Heart left ventricle (tissue), 16 donors: ENCODE data around the gene EIF4G3. TPM values are rescaled to one million over a fixed set of nuclear protein-coding genes. Genes with fewer than 3 reads are reported as not detected.

ENCODE experiments used
- ATAC-seq, 4 donors: fragments of 200-7000 bp; cut with Tn5 transposase; one replicate each; pipeline ENCODE4 v1.9.1; 2020 to 2022; ENCODE audit warnings: moderate library complexity in 4 of 4, mild to moderate bottlenecking in 3 of 4, moderate number of reproducible peaks in 1 of 4
- DNase-seq, 5 donors: peaks; one replicate each; pipeline ENCODE4 v3.0.0-alpha.2; 2020
- H3K27ac ChIP-seq, 12 donors: fragments of 200-600 bp; sonication (generic) in 4 of 12; one replicate each; pipeline versions ENCODE4 v1.5.0 to v1.8.0; 2016 to 2022; ENCODE audit warnings: mild to moderate bottlenecking in 2 of 12
- H3K27me3 ChIP-seq, 9 donors: fragments of 200-600 bp; sonication (generic) in 2 of 9; one replicate each; pipeline versions ENCODE4 v1.5.1 to v1.8.0; 2016 to 2022; ENCODE audit warnings: mild to moderate bottlenecking in 3 of 9
- H3K36me3 ChIP-seq, 9 donors: fragments of 200-600 bp; sonication (generic) in 2 of 9; one replicate each; pipeline versions ENCODE4 v1.5.0 to v1.8.0; 2018 to 2022; ENCODE audit warnings: mild to moderate bottlenecking in 2 of 9
- H3K4me1 ChIP-seq, 12 donors: fragments of 200-600 bp; sonication (generic) in 4 of 12; one replicate each; pipeline versions ENCODE4 v1.5.0 to v1.8.0; 2016 to 2022; ENCODE audit warnings: mild to moderate bottlenecking in 3 of 12
- H3K4me3 ChIP-seq, 12 donors: fragments of 200-600 bp; sonication (generic) in 4 of 12; one replicate each; pipeline versions ENCODE4 v1.5.0 to v1.8.0; 2017 to 2022; ENCODE audit warnings: mild to moderate bottlenecking in 9 of 12, moderate library complexity in 4 of 12
- H3K9me3 ChIP-seq, 12 donors: fragments of 200-600 bp; sonication (generic) in 4 of 12; one replicate each; pipeline versions ENCODE4 v1.5.0 to v1.8.0; 2016 to 2022; ENCODE audit warnings: mild to moderate bottlenecking in 1 of 12
- POLR2A ChIP-seq, 2 donors: fragments of 450-650 bp; IDR thresholded peaks; one replicate each; pipeline ENCODE4 v1.6.1; 2017; ENCODE audit warnings: antibody characterized with exemption in 2 of 2, mild to moderate bottlenecking in 2 of 2, moderate library complexity in 2 of 2
- WGBS, 4 donors: extraction: QIAGEN DNeasy Blood & Tissue Kit in 2 of 4; methylation state at CpG; one replicate each; pipeline versions ENCODE4 v1.1.5 to v1.1.7; 2013 to 2018; 5-methylcytosine and 5-hydroxymethylcytosine counted together
- intact Hi-C, 10 donors: fragments of 100-400 bp; cut with DNase I; formaldehyde crosslinking; loops; one replicate each; pipeline versions ENCODE4 v1.11.1 to v1.14.2; 2022
- polyA plus RNA-seq, 2 donors: library from polyadenylated mRNA; stranded (reverse); fragments of 200-250 nt; gene quantifications; one replicate each; pipeline ENCODE4 v1.2.3, GENCODE V29; 2013
- total RNA-seq, 9 donors: library from RNA; depleted of rRNA in 2 of 9; stranded (reverse); fragments of >200 nt in 2 of 9; fragmentation: NEBNext Ultra II Directional in 3 of 9; extraction: Animal tissue kit (Norgen Biotek cat#: 25700) in 3 of 9; gene quantifications; one replicate each; pipeline versions ENCODE4 v1.1.0 to v1.2.4, GENCODE V29; 2016 to 2023
- TF ChIP-seq, protein P1 (sequence below), 12 donors: fragments of 200-600 bp; sonication (generic) in 4 of 12; IDR thresholded peaks; one replicate each; pipeline versions ENCODE4 v1.5.0 to v1.8.0; 2018 to 2022; ENCODE audit warnings: antibody characterized with exemption in 12 of 12, mild to moderate bottlenecking in 5 of 12
- donor health status: ischemic (EF 13 %, LVEDD 7.1; RV severe dilation, severe dysfunction).
- donor health status: healthy with polysubstance abuse.
- donor health status: DM: no; HTN: yes; CAD: no.
- donor health status: DM: no; HTN: no; CAD: no.
- donor health status: ischemic (EF 25% LVEDD 6.9; RV normal size, moderate dysfunction).
- donor health status: ischemic (EF 25% LVEDD 5.7; RV mildly dilated, moderate dysfunction).
- donor health status: healthy.
- donor health status: DM: yes; HTN: yes; CAD: no.
- donor health status: ischemic (EF 35%, LVEDD 5.7; RV mildly dilated, moderate dysfunction).
- donor health status: nonischemic (EF 11% LVEDD 7.7; RV severe dilation, severe dysfunction).
- donor health status: DM: yes; HTN: yes; CAD: no.
- donor health status: PGD.
- donor health status: ischemic (EF 29% LVEDD 5.4; RV normal size, mild dysfunction).
- donor health status: nonischemic (EF 23%, LVEDD 6.1; RV moderate dilation, normal function).

Gene EIF4G3
- total and polyA plus RNA-seq, 11 donors = 14.6 to 49.0 (median 36.2) TPM

DNA sequence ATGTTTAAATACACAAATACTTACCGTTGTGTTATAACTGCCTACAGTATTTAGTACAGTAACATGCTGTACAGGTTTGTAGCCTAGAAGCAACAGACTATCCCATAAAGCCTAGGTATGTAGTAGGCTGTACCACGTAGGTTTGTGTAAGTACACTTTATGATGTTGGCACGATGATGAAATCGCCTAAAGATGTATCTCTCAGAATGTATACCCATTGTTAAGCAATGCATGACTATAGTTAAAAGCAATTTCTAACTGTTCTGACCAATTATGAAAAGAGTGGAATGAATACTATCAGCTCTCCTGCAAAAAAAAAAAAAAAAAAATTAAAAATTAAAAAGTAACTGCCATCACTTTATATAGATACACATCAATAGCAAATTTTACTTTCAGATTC is 401.0 kb downstream of the EIF4G3 start:
- WGBS, 4 donors = 89 to 94% (median 92%) methylated on average over 4 of the region's 4 CpGs
- Histone ChIP-seq H3K9me3 (no peaks in the 10 kb centered on the region), H3K27ac (no peak overlapping the region), H3K36me3 (peaks cover 0 to 95% (median 85%) of the 10 kb centered on the region in 9 donors), H3K4me3 (no peak overlapping the region), H3K4me1 (peaks cover 0 to 28% (median 16%) of the 10 kb centered on the region in 12 donors), H3K27me3 (no peaks in the 10 kb centered on the region)
- DNase-seq (no peak), ATAC-seq (no peak)
- intact Hi-C loops = no loop called here
- TF ChIP-seq POLR2A (IDR thresholded peaks at IDR 0.05) = no peak
- TF ChIP-seq, protein P1, sequence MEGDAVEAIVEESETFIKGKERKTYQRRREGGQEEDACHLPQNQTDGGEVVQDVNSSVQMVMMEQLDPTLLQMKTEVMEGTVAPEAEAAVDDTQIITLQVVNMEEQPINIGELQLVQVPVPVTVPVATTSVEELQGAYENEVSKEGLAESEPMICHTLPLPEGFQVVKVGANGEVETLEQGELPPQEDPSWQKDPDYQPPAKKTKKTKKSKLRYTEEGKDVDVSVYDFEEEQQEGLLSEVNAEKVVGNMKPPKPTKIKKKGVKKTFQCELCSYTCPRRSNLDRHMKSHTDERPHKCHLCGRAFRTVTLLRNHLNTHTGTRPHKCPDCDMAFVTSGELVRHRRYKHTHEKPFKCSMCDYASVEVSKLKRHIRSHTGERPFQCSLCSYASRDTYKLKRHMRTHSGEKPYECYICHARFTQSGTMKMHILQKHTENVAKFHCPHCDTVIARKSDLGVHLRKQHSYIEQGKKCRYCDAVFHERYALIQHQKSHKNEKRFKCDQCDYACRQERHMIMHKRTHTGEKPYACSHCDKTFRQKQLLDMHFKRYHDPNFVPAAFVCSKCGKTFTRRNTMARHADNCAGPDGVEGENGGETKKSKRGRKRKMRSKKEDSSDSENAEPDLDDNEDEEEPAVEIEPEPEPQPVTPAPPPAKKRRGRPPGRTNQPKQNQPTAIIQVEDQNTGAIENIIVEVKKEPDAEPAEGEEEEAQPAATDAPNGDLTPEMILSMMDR (IDR thresholded peaks at IDR 0.05) = no peak

DNA sequence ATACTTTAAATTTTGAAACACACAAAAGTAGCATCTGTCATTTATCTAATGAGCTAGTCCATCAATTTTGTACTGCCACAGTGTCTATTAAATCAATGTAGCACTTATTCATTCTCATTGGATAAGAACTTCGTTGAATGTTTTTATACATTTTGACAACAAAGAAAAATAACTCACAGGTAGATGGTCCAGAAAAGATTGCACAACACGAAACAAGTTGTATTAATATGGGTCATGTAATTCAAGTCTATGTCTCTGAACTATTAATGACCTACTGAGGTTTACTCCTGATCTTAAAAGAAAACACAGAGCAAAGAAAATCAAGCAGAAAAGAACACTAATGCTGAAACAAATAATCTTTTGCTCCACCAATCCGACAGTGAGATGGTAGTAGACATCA is 404.9 kb downstream of the EIF4G3 start:
- H3K4me1 ChIP-seq = peaks cover 0 to 21% (median 8%) of the 10 kb centered on the region in 12 donors
- intact Hi-C loops = no loop called here
- H3K27me3 ChIP-seq = no peaks in the 10 kb centered on the region
- H3K4me3 ChIP-seq = no peak overlapping the region
- H3K27ac ChIP-seq = no peak overlapping the region
- H3K36me3 ChIP-seq = peaks cover 0 to 100% (median 99%) of the 10 kb centered on the region in 9 donors
- DNase-seq = no peak
- H3K9me3 ChIP-seq = no peaks in the 10 kb centered on the region
- WGBS, 4 donors = 88 to 93% (median 90%) methylated on average over 3 of the region's 3 CpGs
- TF ChIP-seq POLR2A (IDR thresholded peaks at IDR 0.05) = no peak
- TF ChIP-seq, protein P1 (IDR thresholded peaks at IDR 0.05) = no peak
- ATAC-seq = no peak

GRCh38 chr1:20770314-20771087 is 406.2 kb downstream of the EIF4G3 start:
- H3K4me1 ChIP-seq = peaks cover 0 to 15% (median 0%) of the 10 kb centered on the region in 12 donors
- H3K9me3 ChIP-seq = no peaks in the 10 kb centered on the region
- ATAC-seq = no peak
- H3K36me3 ChIP-seq = peaks cover 0 to 100% (median 99%) of the 10 kb centered on the region in 9 donors
- no peaks in the 10 kb centered on the region for H3K27me3 ChIP-seq
- H3K27ac ChIP-seq = no peak overlapping the region
- intact Hi-C loops = no loop called here
- TF ChIP-seq, protein P1 (IDR thresholded peaks at IDR 0.05) = no peak
- no peak for TF ChIP-seq POLR2A (IDR thresholded peaks at IDR 0.05)
- WGBS, 4 donors = 94 to 97% (median 95%) methylated on average over 6 of the region's 6 CpGs
- DNase-seq = no peak
- no peak overlapping the region for H3K4me3 ChIP-seq

GRCh38 chr1:20767271-20767670 is 409.4 kb downstream of the EIF4G3 start:
- peak; percentile 85 to 92 (median 88) for ATAC-seq
- DNase-seq = no peak
- Histone ChIP-seq H3K27me3 (no peaks in the 10 kb centered on the region), H3K4me3 (no peak overlapping the region), H3K36me3 (peaks cover 0 to 100% (median 99%) of the 10 kb centered on the region in 9 donors), H3K27ac (peak overlapping the region in 4 of 12 donors; percentile 10 to 19 (median 12)), H3K4me1 (peaks cover 0 to 15% (median 0%) of the 10 kb centered on the region in 12 donors), H3K9me3 (no peaks in the 10 kb centered on the region)
- TF ChIP-seq, protein P1 (IDR thresholded peaks at IDR 0.05) = no peak
- TF ChIP-seq POLR2A (IDR thresholded peaks at IDR 0.05) = no peak
- intact Hi-C loops = no loop called here
